ENCODE data around the gene HOXD8.

- no peak for TF ChIP-seq CTCF (IDR thresholded peaks at IDR 0.05)
- TF ChIP-seq POLR2A (IDR thresholded peaks at IDR 0.05): no peak
Measured at GRCh38 chr2:176102309-176102866, 27.1 kb upstream of the HOXD8 start.

All from lower leg skin (tissue), 3 donors.